Lower leg skin (tissue), 3 donors: ENCODE results near the gene ARHGAP11A.

Source experiments
- POLR2A ChIP-seq, 2 donors: fragments of 450-650 bp; IDR thresholded peaks; one replicate each; pipeline ENCODE4 v1.6.1; 2016 to 2017; ENCODE audit warnings: antibody characterized with exemption in 2 of 2, mild to moderate bottlenecking in 1 of 2, moderate library complexity in 1 of 2
- TF ChIP-seq, protein P1 (sequence below), 3 donors: fragments of 450-650 bp; IDR thresholded peaks; one replicate each; pipeline ENCODE4 v1.5.1; 2016; ENCODE audit warnings: antibody characterized with exemption in 3 of 3, mild to moderate bottlenecking in 3 of 3, moderate library complexity in 2 of 3

DNA sequence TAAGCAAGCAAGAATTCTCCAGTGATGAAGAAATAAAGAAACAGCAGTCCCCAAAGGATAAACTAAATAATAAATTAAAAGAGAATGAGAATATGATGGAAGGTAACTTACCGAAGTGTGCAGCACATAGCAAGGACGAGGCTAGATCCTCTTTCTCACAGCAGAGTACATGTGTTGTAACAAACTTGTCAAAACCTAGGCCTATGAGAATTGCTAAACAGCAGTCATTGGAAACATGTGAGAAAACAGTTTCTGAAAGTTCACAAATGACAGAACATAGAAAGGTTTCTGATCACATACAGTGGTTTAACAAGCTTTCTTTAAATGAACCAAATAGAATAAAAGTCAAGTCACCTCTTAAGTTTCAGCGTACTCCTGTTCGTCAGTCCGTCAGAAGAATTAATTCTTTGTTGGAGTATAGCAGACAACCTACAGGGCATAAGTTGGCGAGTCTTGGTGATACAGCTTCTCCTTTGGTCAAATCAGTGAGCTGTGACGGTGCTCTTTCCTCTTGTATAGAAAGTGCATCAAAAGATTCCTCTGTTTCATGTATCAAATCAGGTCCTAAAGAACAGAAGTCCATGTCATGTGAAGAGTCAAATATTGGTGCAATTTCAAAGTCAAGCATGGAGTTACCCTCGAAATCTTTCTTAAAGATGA, 21.7 kb downstream of the ARHGAP11A start:
- TF ChIP-seq, protein P1, sequence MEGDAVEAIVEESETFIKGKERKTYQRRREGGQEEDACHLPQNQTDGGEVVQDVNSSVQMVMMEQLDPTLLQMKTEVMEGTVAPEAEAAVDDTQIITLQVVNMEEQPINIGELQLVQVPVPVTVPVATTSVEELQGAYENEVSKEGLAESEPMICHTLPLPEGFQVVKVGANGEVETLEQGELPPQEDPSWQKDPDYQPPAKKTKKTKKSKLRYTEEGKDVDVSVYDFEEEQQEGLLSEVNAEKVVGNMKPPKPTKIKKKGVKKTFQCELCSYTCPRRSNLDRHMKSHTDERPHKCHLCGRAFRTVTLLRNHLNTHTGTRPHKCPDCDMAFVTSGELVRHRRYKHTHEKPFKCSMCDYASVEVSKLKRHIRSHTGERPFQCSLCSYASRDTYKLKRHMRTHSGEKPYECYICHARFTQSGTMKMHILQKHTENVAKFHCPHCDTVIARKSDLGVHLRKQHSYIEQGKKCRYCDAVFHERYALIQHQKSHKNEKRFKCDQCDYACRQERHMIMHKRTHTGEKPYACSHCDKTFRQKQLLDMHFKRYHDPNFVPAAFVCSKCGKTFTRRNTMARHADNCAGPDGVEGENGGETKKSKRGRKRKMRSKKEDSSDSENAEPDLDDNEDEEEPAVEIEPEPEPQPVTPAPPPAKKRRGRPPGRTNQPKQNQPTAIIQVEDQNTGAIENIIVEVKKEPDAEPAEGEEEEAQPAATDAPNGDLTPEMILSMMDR (IDR thresholded peaks at IDR 0.05) = no peak
- no peak for TF ChIP-seq POLR2A (IDR thresholded peaks at IDR 0.05)
